Body of pancreas (tissue), 4 donors: ENCODE data around the gene COG8. TPM values are rescaled to one million over a fixed set of nuclear protein-coding genes. Genes with fewer than 3 reads are reported as not detected.
A peak's percentile ranks its signal among the peaks of the same experiment; 100 is the strongest.
"Not testable (repeated sequence)": the region's sequence is repeated elsewhere in the genome, so short reads cannot be mapped to it uniquely, and the experiment has no call there.

Experiments
- ATAC-seq: fragments of 150-250 bp; one replicate; pipeline ENCODE4 v1.9.1; 2016
- DNase-seq, 4 donors: peaks; one replicate each; pipeline ENCODE4 v3.0.0-alpha.2; 2019
- H3K27ac ChIP-seq, 4 donors: fragments of 200-600 bp; sonication (generic); 1 replicate in 3 of 4; 2 replicates in 1 of 4; pipeline versions ENCODE4 v1.5.1 to v1.6.1; 2016 to 2019; ENCODE audit warnings: mild to moderate bottlenecking in 1 of 4, mixed read lengths in 1 of 4, moderate library complexity in 1 of 4
- H3K27me3 ChIP-seq, 2 donors: fragments of 200-600 bp; sonication (generic); one replicate each; pipeline ENCODE4 v1.6.0; 2016; ENCODE audit warnings: mild to moderate bottlenecking in 1 of 2
- H3K36me3 ChIP-seq, 2 donors: fragments of 200-600 bp; sonication (generic); replicated peaks in 1 of 2; 2 replicates each; pipeline ENCODE4 v1.5.1; 2016; ENCODE audit warnings: low read depth in 2 of 2; ENCODE audit not compliant: insufficient read depth in 1 of 2
- H3K4me1 ChIP-seq: fragments of 200-600 bp; sonication (generic); one replicate; pipeline ENCODE4 v1.6.0; 2016
- H3K4me3 ChIP-seq, 2 donors: fragments of 200-600 bp; sonication (generic); 1 replicate in 1 of 2; 2 replicates in 1 of 2; pipeline ENCODE4 v1.5.1; 2016 to 2019
- H3K9me3 ChIP-seq, 3 donors: fragments of 200-600 bp; sonication (generic); 1 replicate in 2 of 3; 2 replicates in 1 of 3; pipeline ENCODE4 v1.5.1; 2016
- CTCF ChIP-seq, 7 experiments: fragments of 450-650 bp in 4 of 7; fragments of 200-600 bp in 3 of 7; sonication (generic) in 3 of 7; IDR thresholded peaks; one replicate each; pipeline ENCODE4 v1.5.1; 2016 to 2019; ENCODE audit warnings: antibody characterized with exemption in 7 of 7
- POLR2A ChIP-seq, 3 donors: fragments of 450-650 bp; IDR thresholded peaks; one replicate each; pipeline ENCODE4 v1.6.1; 2016; ENCODE audit warnings: antibody characterized with exemption in 3 of 3, mild to moderate bottlenecking in 2 of 3
- WGBS, 2 donors: methylation state at CpG; one replicate each; pipeline ENCODE4 v1.1.5; 2017; 5-methylcytosine and 5-hydroxymethylcytosine counted together
- intact Hi-C: fragments of 100-400 bp; cut with DNase I; formaldehyde crosslinking; loops from one replicate; pipeline ENCODE4 v1.15.1; 2023
- total RNA-seq, 2 donors: library from RNA; depleted of rRNA; stranded (reverse); fragments of >200 nt; gene quantifications; one replicate each; pipeline ENCODE4 v1.1.0, GENCODE V29; 2016

Gene COG8
- total RNA-seq, 2 donors from 2014 or later, result 39.4 to 46.8 TPM

GRCh38 chr16:69364088-69364487 is 24.7 kb upstream of the COG8 start:
- no peak for ATAC-seq
- intact Hi-C loops, result no loop called here
- no peak for DNase-seq
- no peak overlapping the region for H3K4me3 ChIP-seq
- no peak for TF ChIP-seq POLR2A (IDR thresholded peaks at IDR 0.05)
- TF ChIP-seq CTCF (IDR thresholded peaks at IDR 0.05), result no peak
- WGBS, 2 donors, result 87 to 93% methylated on average over 2 of the region's 2 CpGs
- H3K9me3 ChIP-seq, result no peaks in the 10 kb centered on the region
- no peak overlapping the region for H3K27ac ChIP-seq
- H3K36me3 ChIP-seq, result peaks cover 0 to 24% of the 10 kb centered on the region in 2 donors
- no peaks in the 10 kb centered on the region for H3K27me3 ChIP-seq
- no peaks in the 10 kb centered on the region for H3K4me1 ChIP-seq

GRCh38 chr16:69363281-69363717 is 23.9 kb upstream of the COG8 start:
- Histone ChIP-seq H3K9me3 (no peaks in the 10 kb centered on the region), H3K27me3 (no peaks in the 10 kb centered on the region), H3K27ac (no peak overlapping the region), H3K4me1 (no peaks in the 10 kb centered on the region), H3K36me3 (peaks cover 0 to 22% of the 10 kb centered on the region in 2 donors), H3K4me3 (no peak overlapping the region)
- intact Hi-C loops, result no loop called here
- 92% methylated on average over 5 of the region's 5 CpGs for WGBS, 2 donors
- no peak for DNase-seq
- ATAC-seq, result peak; percentile 21
- TF ChIP-seq CTCF (IDR thresholded peaks at IDR 0.05), result no peak
- TF ChIP-seq POLR2A (IDR thresholded peaks at IDR 0.05), result no peak

DNA sequence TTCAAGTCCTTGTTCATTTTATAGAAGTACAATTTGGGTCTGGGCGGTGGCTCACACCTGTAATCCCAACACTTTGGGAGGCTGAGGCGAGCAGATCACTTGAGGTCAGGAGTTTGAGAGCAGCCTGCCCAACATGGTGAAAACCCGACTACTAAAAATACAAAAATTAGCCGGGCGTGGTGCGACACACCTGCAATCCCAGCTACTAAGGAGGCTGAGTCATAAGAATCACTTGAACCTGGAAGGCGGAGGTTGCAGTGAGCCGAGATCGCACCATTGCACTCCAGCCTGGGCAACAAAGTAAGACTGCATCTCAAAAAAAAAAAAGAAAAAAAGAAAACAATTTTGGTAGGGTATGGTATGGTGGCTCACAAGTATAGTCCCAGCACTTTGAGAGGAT is 20.7 kb upstream of the COG8 start:
- 93 to 96% methylated on average over 9 of the region's 9 CpGs for WGBS, 2 donors
- H3K36me3 ChIP-seq, intact Hi-C loops, H3K27ac ChIP-seq, H3K4me1 ChIP-seq, H3K27me3 ChIP-seq, H3K4me3 ChIP-seq, H3K9me3 ChIP-seq, DNase-seq, ATAC-seq: not testable (repeated sequence)

GRCh38 chr16:69351309-69352027 is 12.1 kb upstream of the COG8 start, which contains the start of gene TMED6:
Gene TMED6 (minus strand): TSS chr16:69351786. CDS start chr16:69351753, 33 bp downstream.
- Histone ChIP-seq H3K9me3 (no peaks in the 10 kb centered on the region), H3K4me3 (peak within 1 kb of the TSS; percentile 40 to 50), H3K4me1 (peaks cover 38% of the 10 kb centered on the region), H3K27ac (peak within 1 kb of the TSS; percentile 69 to 90 (median 79)), H3K27me3 (no peaks in the 10 kb centered on the region), H3K36me3 (peaks cover 0 to 4% of the 10 kb centered on the region in 2 donors)
- TF ChIP-seq POLR2A (IDR thresholded peaks at IDR 0.05), result peak; percentile 32 to 91 (median 86)
- TF ChIP-seq CTCF (IDR thresholded peaks at IDR 0.05), result peak in 2 of 7 experiments; percentile 4 to 9
- peak; percentile 82 to 92 (median 87) for DNase-seq
- peak; percentile 91 for ATAC-seq
- WGBS, 2 donors, result 4 to 19% methylated on average over 7 to 12 of the region's 12 CpGs
- intact Hi-C loops, result no loop called here

GRCh38 chr16:69350536-69351133 is 11.3 kb upstream of the COG8 start:
- Histone ChIP-seq H3K27me3 (no peaks in the 10 kb centered on the region), H3K9me3 (no peaks in the 10 kb centered on the region), H3K4me3 (peak overlapping the region; percentile 40 to 50), H3K4me1 (peaks cover 38% of the 10 kb centered on the region), H3K36me3 (peaks cover 0 to 2% of the 10 kb centered on the region in 2 donors), H3K27ac (peak overlapping the region; percentile 32 to 90 (median 79))
- peak; percentile 26 for ATAC-seq
- peak in 3 of 4 donors; percentile 28 to 42 (median 32) for DNase-seq
- WGBS, 2 donors, result 26 to 28% methylated on average over 6 of the region's 6 CpGs
- intact Hi-C loops, result no loop called here
- TF ChIP-seq POLR2A (IDR thresholded peaks at IDR 0.05) (no peak), CTCF (IDR thresholded peaks at IDR 0.05) (no peak)
